ENCODE data around the gene CACNA1C. TPM values are rescaled to one million over a fixed set of nuclear protein-coding genes. Genes with fewer than 3 reads are reported as not detected.

CACNA1C gene
- polyA plus RNA-seq, 1 of the 3 experiments (the other 2 are of a cell fraction) = 1.5 TPM

DNA sequence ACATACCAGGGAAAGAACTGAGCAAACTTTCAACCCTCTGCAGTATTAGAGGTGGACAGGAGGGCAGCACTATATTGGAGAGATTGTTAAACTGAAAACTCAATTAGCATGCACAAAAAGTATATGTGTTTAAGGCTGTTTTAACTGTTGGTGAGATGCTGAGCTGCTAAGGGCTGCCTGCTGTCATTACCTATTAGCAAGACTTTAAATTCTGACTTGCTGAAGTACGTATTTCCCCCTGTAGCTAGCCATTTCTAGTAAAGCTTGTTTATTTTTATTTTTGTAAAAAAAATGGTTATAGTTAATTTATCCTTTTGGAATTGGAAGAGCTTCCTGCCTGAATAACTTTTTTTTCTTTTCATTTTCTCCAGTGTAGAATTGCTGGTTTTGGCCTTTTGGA is 92.2 kb downstream of the CACNA1C start:
- no peaks in the 10 kb centered on the region for H3K9me2 ChIP-seq
- DNase-seq = no peak
- H3K27me3 ChIP-seq (ENCODE audit: insufficient read depth) = no peaks in the 10 kb centered on the region
- TF ChIP-seq NFIC (IDR thresholded peaks at IDR 0.05; ENCODE audit: borderline replicate concordance) (no peak), CTCF (IDR thresholded peaks at IDR 0.05) (no peak), RCOR1 (IDR thresholded peaks at IDR 0.05; ENCODE audit: low read length) (no peak), RFX5 (IDR thresholded peaks at IDR 0.05; ENCODE audit: low read length) (no peak), TAF1 (IDR thresholded peaks at IDR 0.05; ENCODE audit: borderline replicate concordance, low read depth, low read length) (no peak), EP300 (IDR thresholded peaks at IDR 0.05; ENCODE audit: borderline replicate concordance in 1 of 2, low read depth in 1 of 2, low read length in 1 of 2) (no peak), TCF12 (IDR thresholded peaks at IDR 0.05) (no peak), GATA2 (CRISPR knock-in tag; IDR thresholded peaks at IDR 0.05) (no peak)
- TF ChIP-seq, protein P1, sequence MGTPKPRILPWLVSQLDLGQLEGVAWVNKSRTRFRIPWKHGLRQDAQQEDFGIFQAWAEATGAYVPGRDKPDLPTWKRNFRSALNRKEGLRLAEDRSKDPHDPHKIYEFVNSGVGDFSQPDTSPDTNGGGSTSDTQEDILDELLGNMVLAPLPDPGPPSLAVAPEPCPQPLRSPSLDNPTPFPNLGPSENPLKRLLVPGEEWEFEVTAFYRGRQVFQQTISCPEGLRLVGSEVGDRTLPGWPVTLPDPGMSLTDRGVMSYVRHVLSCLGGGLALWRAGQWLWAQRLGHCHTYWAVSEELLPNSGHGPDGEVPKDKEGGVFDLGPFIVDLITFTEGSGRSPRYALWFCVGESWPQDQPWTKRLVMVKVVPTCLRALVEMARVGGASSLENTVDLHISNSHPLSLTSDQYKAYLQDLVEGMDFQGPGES (IDR thresholded peaks at IDR 0.05; ENCODE audit: low read depth, low read length) = no peak
- TF ChIP-seq, protein P2, sequence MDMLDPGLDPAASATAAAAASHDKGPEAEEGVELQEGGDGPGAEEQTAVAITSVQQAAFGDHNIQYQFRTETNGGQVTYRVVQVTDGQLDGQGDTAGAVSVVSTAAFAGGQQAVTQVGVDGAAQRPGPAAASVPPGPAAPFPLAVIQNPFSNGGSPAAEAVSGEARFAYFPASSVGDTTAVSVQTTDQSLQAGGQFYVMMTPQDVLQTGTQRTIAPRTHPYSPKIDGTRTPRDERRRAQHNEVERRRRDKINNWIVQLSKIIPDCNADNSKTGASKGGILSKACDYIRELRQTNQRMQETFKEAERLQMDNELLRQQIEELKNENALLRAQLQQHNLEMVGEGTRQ (IDR thresholded peaks at IDR 0.05; ENCODE audit: borderline replicate concordance, low read depth, low read length) = no peak
- WGBS (ENCODE audit: low lambda C conversion rate) = 39% methylated on average over 1 of the region's 1 CpG
- no peaks in the 10 kb centered on the region for H3K9me3 ChIP-seq
- H3K79me2 ChIP-seq (ENCODE audit: insufficient read depth) = no peaks in the 10 kb centered on the region
- CTCF ChIA-PET = interaction anchor here (0.6 to 1.0 kb wide), 4 partner anchors 13 to 87 kb away, joined by 3 to 4 read pairs (median 3); no protein-coding TSS in a partner anchor
- H3K4me1 ChIP-seq (ENCODE audit: control insufficient read depth in 1 of 2, insufficient read depth in 2 of 2, low read depth in 1 of 2, low read length in 1 of 2) = peaks cover 0 to 9% of the 10 kb centered on the region in 2 experiments; a peak in 1 of 4 replicates
- H3K4me3 ChIP-seq (ENCODE audit: low read depth in 2 of 2, low read length in 1 of 2) = no peak overlapping the region
- H3K36me3 ChIP-seq (replicated peaks in 1 of 2; ENCODE audit: control insufficient read depth in 1 of 2, insufficient read depth in 2 of 2, low read length in 1 of 2) = no peaks in the 10 kb centered on the region
- H3F3A ChIP-seq (replicated peaks; ENCODE audit: insufficient read depth) = no peaks in the 10 kb centered on the region
- H4K20me1 ChIP-seq (ENCODE audit: insufficient read depth) = no peaks in the 10 kb centered on the region
- no peak overlapping the region for H3K9ac ChIP-seq
- no peak overlapping the region for H3K4me2 ChIP-seq
- H2AFZ ChIP-seq (ENCODE audit: low read depth) = no peak overlapping the region
- no peak overlapping the region for H3K27ac ChIP-seq (ENCODE audit: low read depth in 2 of 2, low read length in 1 of 2)
- POLR2A ChIA-PET = no interaction called here

- CTCF ChIA-PET = interaction anchor here (0.6 to 1.0 kb wide), 4 partner anchors 12 to 88 kb away, joined by 3 to 4 read pairs (median 3); no protein-coding TSS in a partner anchor
- no peaks in the 10 kb centered on the region for H3K36me3 ChIP-seq (replicated peaks in 1 of 2; ENCODE audit: control insufficient read depth in 1 of 2, insufficient read depth in 2 of 2, low read length in 1 of 2)
- no peaks in the 10 kb centered on the region for H4K20me1 ChIP-seq (ENCODE audit: insufficient read depth)
- H3K9ac ChIP-seq = no peak overlapping the region
- no peak overlapping the region for H2AFZ ChIP-seq (ENCODE audit: low read depth)
- no peaks in the 10 kb centered on the region for H3K9me3 ChIP-seq
- WGBS (ENCODE audit: low lambda C conversion rate) = 56% methylated on average over 7 of the region's 7 CpGs
- H3K27me3 ChIP-seq (ENCODE audit: insufficient read depth) = no peaks in the 10 kb centered on the region
- no peak for TF ChIP-seq GABPA (IDR thresholded peaks at IDR 0.05; ENCODE audit: low read depth)
- TF ChIP-seq RCOR1 (IDR thresholded peaks at IDR 0.05; ENCODE audit: low read length) = no peak
- TF ChIP-seq, protein P1 (IDR thresholded peaks at IDR 0.05; ENCODE audit: low read depth, low read length) = no peak
- no peak for TF ChIP-seq RFX5 (IDR thresholded peaks at IDR 0.05; ENCODE audit: low read length)
- TF ChIP-seq USF1 (IDR thresholded peaks at IDR 0.05; ENCODE audit: borderline replicate concordance, low read depth) = no peak
- no peak for TF ChIP-seq RXRA (IDR thresholded peaks at IDR 0.05; ENCODE audit: borderline replicate concordance, low read depth)
- no peak for TF ChIP-seq NFIC (IDR thresholded peaks at IDR 0.05; ENCODE audit: borderline replicate concordance)
- TF ChIP-seq, protein P3, sequence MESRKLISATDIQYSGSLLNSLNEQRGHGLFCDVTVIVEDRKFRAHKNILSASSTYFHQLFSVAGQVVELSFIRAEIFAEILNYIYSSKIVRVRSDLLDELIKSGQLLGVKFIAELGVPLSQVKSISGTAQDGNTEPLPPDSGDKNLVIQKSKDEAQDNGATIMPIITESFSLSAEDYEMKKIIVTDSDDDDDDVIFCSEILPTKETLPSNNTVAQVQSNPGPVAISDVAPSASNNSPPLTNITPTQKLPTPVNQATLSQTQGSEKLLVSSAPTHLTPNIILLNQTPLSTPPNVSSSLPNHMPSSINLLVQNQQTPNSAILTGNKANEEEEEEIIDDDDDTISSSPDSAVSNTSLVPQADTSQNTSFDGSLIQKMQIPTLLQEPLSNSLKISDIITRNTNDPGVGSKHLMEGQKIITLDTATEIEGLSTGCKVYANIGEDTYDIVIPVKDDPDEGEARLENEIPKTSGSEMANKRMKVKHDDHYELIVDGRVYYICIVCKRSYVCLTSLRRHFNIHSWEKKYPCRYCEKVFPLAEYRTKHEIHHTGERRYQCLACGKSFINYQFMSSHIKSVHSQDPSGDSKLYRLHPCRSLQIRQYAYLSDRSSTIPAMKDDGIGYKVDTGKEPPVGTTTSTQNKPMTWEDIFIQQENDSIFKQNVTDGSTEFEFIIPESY (IDR thresholded peaks at IDR 0.05; ENCODE audit: borderline replicate concordance, low read depth) = no peak
- H3K4me2 ChIP-seq = no peak overlapping the region
- no peaks in the 10 kb centered on the region for H3F3A ChIP-seq (replicated peaks; ENCODE audit: insufficient read depth)
- no peaks in the 10 kb centered on the region for H3K9me2 ChIP-seq
- H3K4me1 ChIP-seq (ENCODE audit: control insufficient read depth in 1 of 2, insufficient read depth in 2 of 2, low read depth in 1 of 2, low read length in 1 of 2) = peaks cover 0 to 9% of the 10 kb centered on the region in 2 experiments; a peak in 1 of 4 replicates
- POLR2A ChIA-PET = no interaction called here
- no peak overlapping the region for H3K4me3 ChIP-seq (ENCODE audit: low read depth in 2 of 2, low read length in 1 of 2)
- DNase-seq = no peak
- H3K27ac ChIP-seq (ENCODE audit: low read depth in 2 of 2, low read length in 1 of 2) = no peak overlapping the region
- no peaks in the 10 kb centered on the region for H3K79me2 ChIP-seq (ENCODE audit: insufficient read depth)
These were observed 92.7 kb downstream of the CACNA1C start for GRCh38 chr12:2145433-2145998.
